Lower lobe of right lung (tissue), 2 donors: ENCODE measurements around the gene CNOT4. TPM values are rescaled to one million over a fixed set of nuclear protein-coding genes. Genes with fewer than 3 reads are reported as not detected.

Experiments used
- ATAC-seq, 2 donors: fragments of 200-7000 bp; cut with Tn5 transposase; one replicate each; pipeline ENCODE4 v1.9.1; 2020 to 2022; ENCODE audit warnings: mild to moderate bottlenecking in 2 of 2, moderate library complexity in 2 of 2
- DNase-seq: peaks from one replicate; pipeline ENCODE4 v3.0.0-alpha.2; 2020
- H3K27ac ChIP-seq: fragments of 200-600 bp; one replicate; pipeline ENCODE4 v1.8.0; 2022
- H3K27me3 ChIP-seq: fragments of 200-600 bp; one replicate; pipeline ENCODE4 v1.8.0; 2022; ENCODE audit warnings: low read depth
- H3K36me3 ChIP-seq: fragments of 200-600 bp; one replicate; pipeline ENCODE4 v1.8.0; 2022; ENCODE audit warnings: mild to moderate bottlenecking
- H3K4me1 ChIP-seq: fragments of 200-600 bp; one replicate; pipeline ENCODE4 v1.8.0; 2022
- H3K4me3 ChIP-seq: fragments of 200-600 bp; one replicate; pipeline ENCODE4 v1.8.0; 2022; ENCODE audit warnings: mild to moderate bottlenecking
- H3K9me3 ChIP-seq: fragments of 200-600 bp; one replicate; pipeline ENCODE4 v1.8.0; 2022
- intact Hi-C: fragments of 100-400 bp; cut with DNase I; formaldehyde crosslinking; loops from one replicate; pipeline ENCODE4 v1.11.0; 2022
- total RNA-seq: library from RNA; stranded (reverse); fragmentation: NEBNext Ultra II Directional; extraction: Animal tissue kit (Norgen Biotek cat#: 25700); gene quantifications from one replicate; pipeline ENCODE4 v1.2.1, GENCODE V29; 2021
- TF ChIP-seq, protein P1 (sequence below): fragments of 200-600 bp; IDR thresholded peaks from one replicate; pipeline ENCODE4 v1.8.0; 2022; ENCODE audit warnings: antibody characterized with exemption, mild to moderate bottlenecking
- donor health status: DM: no; HTN: yes; CAD: no; lungs with severe emphysema.

Gene CNOT4
- total RNA-seq, 1 donor from 2014 or later = 28.0 TPM

DNA sequence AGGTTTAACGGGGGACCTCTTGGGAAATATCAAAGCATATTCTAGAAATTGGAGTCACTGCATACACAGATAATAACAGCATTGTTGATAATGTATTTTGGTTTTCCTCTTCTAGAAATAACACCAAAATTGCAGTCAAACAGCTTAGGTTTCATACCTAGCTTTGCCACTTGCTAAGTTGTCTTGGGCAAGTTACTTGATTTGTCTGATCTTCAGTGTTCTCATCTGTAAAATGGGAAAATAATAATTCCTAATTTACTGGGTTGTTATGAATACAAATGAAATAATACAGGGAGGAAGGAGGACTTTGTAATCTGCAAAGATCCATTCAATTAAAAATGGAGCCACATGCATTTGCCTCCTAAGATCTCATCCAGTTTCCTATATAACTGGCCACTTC, 27.6 kb upstream of the CNOT4 start:
- no peaks in the 10 kb centered on the region for H3K27me3 ChIP-seq
- H3K36me3 ChIP-seq = no peaks in the 10 kb centered on the region
- intact Hi-C loops = no loop called here
- TF ChIP-seq, protein P1, sequence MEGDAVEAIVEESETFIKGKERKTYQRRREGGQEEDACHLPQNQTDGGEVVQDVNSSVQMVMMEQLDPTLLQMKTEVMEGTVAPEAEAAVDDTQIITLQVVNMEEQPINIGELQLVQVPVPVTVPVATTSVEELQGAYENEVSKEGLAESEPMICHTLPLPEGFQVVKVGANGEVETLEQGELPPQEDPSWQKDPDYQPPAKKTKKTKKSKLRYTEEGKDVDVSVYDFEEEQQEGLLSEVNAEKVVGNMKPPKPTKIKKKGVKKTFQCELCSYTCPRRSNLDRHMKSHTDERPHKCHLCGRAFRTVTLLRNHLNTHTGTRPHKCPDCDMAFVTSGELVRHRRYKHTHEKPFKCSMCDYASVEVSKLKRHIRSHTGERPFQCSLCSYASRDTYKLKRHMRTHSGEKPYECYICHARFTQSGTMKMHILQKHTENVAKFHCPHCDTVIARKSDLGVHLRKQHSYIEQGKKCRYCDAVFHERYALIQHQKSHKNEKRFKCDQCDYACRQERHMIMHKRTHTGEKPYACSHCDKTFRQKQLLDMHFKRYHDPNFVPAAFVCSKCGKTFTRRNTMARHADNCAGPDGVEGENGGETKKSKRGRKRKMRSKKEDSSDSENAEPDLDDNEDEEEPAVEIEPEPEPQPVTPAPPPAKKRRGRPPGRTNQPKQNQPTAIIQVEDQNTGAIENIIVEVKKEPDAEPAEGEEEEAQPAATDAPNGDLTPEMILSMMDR = no peak
- ATAC-seq (no peak), DNase-seq (no peak)
- no peaks in the 10 kb centered on the region for H3K9me3 ChIP-seq
- no peak overlapping the region for H3K27ac ChIP-seq
- no peak overlapping the region for H3K4me3 ChIP-seq
- H3K4me1 ChIP-seq = no peaks in the 10 kb centered on the region

- no peak for ATAC-seq
- Histone ChIP-seq H3K27me3 (no peaks in the 10 kb centered on the region), H3K36me3 (no peaks in the 10 kb centered on the region), H3K4me1 (no peaks in the 10 kb centered on the region), H3K9me3 (no peaks in the 10 kb centered on the region), H3K27ac (no peak overlapping the region), H3K4me3 (no peak overlapping the region)
- TF ChIP-seq, protein P1 = no peak
- DNase-seq = no peak
- intact Hi-C loops = no loop called here
Measured at GRCh38 chr7:135536150-135536549, 26.2 kb upstream of the CNOT4 start.

DNA sequence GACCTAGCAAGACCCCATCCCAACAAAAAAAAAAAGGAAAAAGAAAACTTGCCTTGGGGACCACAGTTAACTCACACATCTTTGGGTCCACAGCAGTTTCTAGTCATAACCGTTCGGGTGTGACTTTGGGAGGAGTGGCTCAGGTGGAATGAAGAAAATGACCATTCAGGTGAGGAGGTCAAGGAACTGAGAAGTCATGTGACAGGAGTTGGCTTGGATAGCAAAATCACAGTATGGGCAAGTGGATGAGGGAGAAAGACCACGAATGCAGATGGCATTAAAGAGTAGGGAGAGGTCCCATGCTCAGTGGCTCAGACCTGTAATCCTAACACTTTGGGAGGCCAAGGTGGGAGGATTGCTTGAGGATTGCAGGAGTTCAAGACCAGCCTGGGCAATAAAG, 17.1 kb upstream of the CNOT4 start:
- TF ChIP-seq, protein P1 = no peak
- H3K27ac ChIP-seq = no peak overlapping the region
- H3K4me1 ChIP-seq = no peaks in the 10 kb centered on the region
- DNase-seq (no peak), ATAC-seq (no peak)
- H3K27me3 ChIP-seq = no peaks in the 10 kb centered on the region
- H3K4me3 ChIP-seq = no peak overlapping the region
- H3K9me3 ChIP-seq = no peaks in the 10 kb centered on the region
- no peaks in the 10 kb centered on the region for H3K36me3 ChIP-seq
- intact Hi-C loops = no loop called here

- intact Hi-C loops = no loop called here
- ATAC-seq (no peak), DNase-seq (no peak)
- TF ChIP-seq, protein P1 = no peak
- Histone ChIP-seq H3K4me3 (no peak overlapping the region), H3K27ac (no peak overlapping the region), H3K9me3 (no peaks in the 10 kb centered on the region), H3K27me3 (no peaks in the 10 kb centered on the region), H3K36me3 (no peaks in the 10 kb centered on the region), H3K4me1 (no peaks in the 10 kb centered on the region)
Measured at GRCh38 chr7:135525426-135525825, 15.5 kb upstream of the CNOT4 start.

- DNase-seq = no peak
- TF ChIP-seq, protein P1 = no peak
- no peaks in the 10 kb centered on the region for H3K27me3 ChIP-seq
- intact Hi-C loops = no loop called here
- H3K9me3 ChIP-seq = no peaks in the 10 kb centered on the region
- H3K4me1 ChIP-seq = no peaks in the 10 kb centered on the region
- H3K4me3 ChIP-seq = no peak overlapping the region
- H3K27ac ChIP-seq = no peak overlapping the region
- H3K36me3 ChIP-seq = no peaks in the 10 kb centered on the region
- ATAC-seq = no peak
Measured at GRCh38 chr7:135523146-135523545, 13.2 kb upstream of the CNOT4 start.

DNA sequence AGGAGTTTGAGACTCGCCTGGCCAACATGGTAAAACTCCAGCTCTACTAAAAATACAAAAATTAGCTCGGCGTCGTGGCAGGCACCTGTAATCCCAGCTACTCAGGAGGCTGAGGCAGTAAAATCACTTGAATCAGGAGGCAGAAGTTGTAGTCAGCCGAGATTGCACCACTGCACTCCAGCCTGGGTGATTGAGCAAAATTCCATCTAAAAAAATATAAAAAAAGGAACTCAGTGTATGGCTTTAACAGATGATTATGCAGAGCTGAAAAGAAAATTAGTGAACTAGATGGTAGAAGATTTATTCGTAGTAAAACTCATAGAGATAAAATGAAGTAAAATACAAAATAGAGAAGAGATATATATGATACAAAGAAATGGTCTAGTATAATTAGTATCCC, 12.6 kb upstream of the CNOT4 start:
- no peak overlapping the region for H3K4me3 ChIP-seq
- H3K27me3 ChIP-seq = no peaks in the 10 kb centered on the region
- H3K9me3 ChIP-seq = no peaks in the 10 kb centered on the region
- no peaks in the 10 kb centered on the region for H3K36me3 ChIP-seq
- H3K4me1 ChIP-seq = no peaks in the 10 kb centered on the region
- no peak for DNase-seq
- H3K27ac ChIP-seq = no peak overlapping the region
- ATAC-seq = no peak
- intact Hi-C loops = no loop called here
- TF ChIP-seq, protein P1 = no peak
